ENCODE results near the gene RERE.
"Not testable (repeated sequence)": the region's sequence is repeated elsewhere in the genome, so short reads cannot be mapped to it uniquely, and the experiment has no call there.

RERE gene

DNA sequence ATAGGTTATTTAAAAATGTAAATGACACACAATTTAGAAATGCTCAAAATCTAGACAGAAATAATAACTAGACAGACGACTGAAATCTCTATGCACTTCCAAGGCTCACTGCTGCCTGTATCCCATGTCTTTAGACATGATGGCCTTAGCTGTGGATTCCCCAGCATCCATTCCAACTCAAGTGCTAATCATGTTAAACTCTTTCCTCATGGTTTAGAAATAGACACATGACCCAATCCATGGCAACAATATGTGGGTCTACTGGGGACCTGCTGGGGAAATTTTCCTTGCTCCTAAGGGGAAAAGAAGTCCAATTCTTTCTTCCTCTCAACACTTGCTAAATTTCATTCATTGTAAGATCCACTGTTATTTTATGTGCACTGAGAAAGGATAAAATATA is 311.0 kb downstream of the RERE start:
- DNase-seq: no peak

DNA sequence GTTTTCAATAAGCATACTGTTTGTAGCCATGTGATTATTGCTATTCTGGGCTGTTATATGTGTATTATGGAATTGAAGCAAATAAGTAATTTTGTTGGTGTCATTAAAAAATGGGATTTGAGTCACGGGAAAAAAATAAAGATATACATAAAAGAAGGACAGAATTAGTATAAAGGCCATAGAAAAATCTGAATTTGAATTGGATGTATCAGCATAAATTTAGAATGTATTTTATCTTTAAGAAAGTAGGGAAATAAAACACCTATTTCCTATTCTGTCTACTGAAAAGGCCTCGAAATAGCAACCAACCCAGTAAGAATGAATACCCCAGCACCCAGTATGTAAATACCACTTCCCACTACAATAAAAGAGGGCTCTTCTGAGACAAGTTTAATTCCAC is 313.6 kb downstream of the RERE start:
- no peak for DNase-seq

GRCh38 chr1:8502949-8503348 is 314.5 kb downstream of the RERE start:
- DNase-seq: not testable (repeated sequence)

DNA sequence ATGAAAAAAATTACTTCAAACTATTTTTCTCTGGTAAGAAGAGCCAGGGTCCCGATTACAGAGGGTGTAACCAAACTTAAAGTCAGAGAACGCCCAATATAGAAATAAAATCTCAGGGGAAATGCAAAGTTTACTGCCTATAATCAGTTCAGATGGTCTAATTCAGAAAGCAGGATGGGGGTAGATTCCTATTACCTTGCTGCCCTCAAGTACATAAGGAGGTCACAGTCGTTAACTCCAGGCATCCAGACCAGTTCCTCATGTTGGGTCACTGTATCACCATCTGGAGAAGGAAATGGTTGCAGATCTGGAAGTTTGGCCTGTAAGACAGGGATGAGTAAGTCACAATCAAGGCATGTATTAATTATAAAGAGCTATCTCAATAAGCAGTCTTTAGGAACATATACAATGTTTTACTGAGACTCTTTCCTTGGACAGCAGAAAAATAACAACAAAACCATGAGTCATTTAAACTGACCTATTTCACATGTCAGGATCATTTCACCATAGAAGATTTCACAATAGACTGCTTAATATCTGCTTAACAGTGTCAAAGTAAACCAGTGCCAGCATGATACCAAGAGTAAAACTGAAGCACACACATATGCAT is 320.1 kb downstream of the RERE start:
- peak; percentile 34 to 82 (median 67) for DNase-seq

- no peak for DNase-seq
Measured at GRCh38 chr1:8496473-8496872, 321.0 kb downstream of the RERE start.

- no peak for DNase-seq
Measured at GRCh38 chr1:8495928-8496401, 321.5 kb downstream of the RERE start.

DNA sequence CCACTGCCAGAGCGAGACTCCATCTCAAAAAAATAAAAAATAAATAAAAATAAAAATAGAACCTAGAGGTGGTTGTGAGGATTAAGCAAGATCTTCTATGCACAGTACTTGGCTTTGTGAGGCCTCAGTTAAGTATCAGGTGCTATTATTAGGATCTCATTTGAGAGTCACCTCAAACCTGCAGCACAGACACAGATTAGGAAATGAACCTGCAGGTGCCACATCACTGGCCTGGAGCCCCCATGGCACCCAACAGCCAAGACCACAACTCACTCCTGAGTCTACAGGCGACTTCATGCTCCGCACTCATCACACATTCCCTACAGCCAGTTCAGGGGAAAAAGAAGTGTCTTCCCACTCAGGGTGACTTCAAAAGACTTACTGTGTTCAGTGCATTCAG is 322.8 kb downstream of the RERE start:
- DNase-seq: no peak

DNA sequence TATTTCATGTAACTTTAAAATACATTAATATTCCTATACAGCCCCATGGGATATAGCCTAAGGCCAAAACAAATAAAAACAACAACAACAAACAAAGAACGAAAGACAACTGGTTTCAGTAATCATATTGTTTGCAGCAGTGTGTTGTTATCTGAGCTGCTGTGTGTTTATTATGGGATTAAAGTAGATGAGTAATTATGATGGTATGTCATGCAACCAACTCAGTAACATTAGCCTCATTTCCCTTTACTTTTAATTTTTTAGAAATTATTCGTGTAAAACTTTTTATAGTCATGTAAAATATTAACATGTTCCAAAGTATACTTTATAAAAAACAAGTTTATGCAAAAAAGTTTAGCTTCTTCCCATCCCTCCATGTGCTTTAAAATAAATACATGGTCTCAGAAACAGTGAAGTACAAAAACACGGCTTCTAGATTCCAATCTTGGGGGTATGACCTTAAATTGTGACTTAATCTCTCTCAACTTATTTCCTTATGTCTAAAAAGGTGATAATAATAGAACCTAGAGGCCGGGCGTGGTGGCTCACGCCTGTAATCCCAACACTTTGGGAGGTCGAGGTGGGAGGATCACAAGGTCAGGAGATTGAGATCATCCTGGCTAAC is 323.4 kb downstream of the RERE start:
- DNase-seq: no peak

DNA sequence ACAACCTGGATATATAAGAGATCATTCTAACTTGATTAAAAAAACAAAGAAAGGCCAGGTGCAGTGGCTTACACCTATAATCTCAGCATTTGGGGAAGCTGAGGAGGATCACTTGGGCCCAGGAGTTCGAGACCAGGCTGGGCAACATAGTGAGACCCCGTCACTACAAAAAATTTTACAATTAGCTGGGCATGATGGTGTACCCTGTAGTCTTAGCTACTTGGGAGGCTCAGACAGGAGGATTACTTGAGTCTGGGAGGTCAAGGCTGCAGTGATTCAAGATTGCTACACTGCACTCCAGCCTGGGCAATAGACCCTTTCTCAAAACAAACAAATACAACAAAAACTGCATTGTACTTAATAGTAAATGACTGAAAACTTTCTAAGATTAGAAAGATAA is 330.2 kb downstream of the RERE start:
- DNase-seq: no peak

GRCh38 chr1:8486047-8486446 is 331.4 kb downstream of the RERE start:
- DNase-seq: no peak

DNA sequence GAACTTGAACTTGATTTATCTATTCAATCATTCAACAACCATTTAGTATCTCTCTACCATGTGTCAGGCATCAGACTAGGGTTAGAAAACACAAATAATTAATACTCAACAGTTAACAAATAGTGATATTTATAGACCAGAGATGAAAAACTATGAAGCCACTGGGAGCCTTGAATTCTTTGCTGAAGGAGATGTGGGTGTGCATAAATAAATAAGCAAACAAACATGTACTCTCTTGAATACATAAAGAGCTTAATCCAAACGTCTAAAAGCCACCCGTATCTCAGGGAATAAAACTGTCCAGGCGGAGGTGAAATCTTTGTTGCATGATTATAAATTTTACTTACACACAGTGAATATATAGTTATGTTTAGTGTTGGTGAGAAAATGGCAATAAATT is 333.9 kb downstream of the RERE start:
- DNase-seq: no peak

DNA sequence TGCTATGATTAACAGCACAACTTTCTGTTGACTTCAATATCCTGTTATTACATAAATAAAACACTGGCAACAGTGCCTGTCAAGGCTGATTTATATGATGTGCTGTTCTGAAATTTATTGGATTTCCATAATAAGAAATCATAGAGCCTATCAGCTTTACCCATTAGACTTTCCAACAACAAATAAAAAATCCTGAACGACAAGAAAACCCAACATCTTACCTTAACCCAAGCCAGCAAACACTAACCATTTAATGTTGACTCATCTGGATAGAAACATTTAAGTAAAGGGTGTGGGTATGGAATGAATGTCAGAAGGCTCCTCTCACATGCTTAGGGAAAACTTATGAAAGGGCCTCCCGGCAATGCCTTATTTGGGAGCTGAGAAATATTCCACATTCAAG is 334.5 kb downstream of the RERE start:
- DNase-seq: no peak

DNA sequence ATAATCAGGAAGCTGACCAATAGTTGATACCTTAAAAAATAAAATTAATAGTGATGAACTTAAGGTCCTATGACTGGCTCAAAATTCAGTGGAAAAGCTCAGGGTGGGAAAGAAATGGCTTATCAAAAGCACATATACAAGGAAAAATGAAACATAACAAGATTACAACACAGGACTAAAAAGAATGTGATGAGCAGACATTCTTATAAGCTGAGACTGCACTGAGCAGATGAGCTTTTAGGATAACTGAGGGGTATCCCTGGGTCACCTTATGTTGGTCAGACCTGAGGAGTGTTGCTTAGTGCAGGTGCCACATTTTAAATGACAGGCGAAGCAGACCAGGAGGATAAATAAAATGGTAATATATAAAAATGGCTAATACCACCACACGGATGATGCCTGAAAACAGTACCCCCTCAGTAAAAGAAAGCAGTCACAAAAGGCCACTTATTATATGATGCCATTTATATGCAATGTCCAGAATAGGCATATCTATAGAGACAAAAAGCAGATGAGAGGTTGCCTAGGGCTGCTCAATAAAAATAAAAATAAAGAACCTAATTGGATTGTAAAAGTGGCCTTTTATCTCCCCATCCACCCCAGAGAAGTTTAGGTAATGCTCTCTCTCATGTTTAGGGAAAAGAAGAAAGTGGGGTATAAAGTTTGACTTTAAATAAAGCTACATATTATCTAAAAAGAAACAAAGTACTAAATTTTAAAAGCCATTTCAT is 335.6 kb downstream of the RERE start:
- no peak for DNase-seq

- no peak for DNase-seq
Measured at GRCh38 chr1:8478566-8478965, 338.9 kb downstream of the RERE start.

DNA sequence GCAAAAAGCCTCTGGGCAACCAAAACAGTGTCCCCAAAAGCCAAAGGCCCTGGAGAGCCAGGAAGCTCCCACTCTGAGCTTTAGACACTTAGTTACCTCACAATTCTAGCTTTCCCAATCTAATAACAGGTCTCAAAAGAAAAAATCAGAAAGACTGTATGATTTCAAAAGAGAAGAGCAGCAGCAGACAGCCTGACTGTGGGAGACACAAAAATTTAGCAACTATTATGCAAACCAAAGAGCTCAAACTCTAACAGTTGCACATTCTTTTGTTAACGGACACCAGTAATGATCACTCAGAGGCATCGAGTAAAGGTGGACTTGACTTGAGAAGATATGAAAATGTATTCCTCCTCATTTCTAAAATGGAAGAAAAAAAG is 339.5 kb downstream of the RERE start:
- DNase-seq: no peak

GRCh38 chr1:8477166-8477982 is 340.1 kb downstream of the RERE start:
- DNase-seq: no peak

DNA sequence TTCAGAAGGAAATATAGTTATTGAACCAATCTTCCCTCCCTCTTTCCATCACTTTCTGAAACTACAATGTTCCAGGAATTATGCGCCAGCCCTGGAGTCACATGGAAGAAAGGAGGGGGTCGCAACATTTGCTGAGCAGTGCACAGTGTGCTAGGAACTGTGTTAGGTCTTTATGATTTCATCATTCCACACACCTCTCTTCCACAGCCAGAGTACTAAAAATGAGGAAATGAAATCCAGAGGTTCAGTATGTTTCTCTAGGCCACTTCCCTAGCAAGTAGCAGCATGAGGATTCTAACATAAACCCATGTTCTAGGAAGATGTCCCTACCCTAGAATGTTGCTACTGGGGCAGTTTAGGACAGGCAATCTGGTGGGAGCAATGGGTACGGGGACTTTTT is 341.4 kb downstream of the RERE start:
- peak; percentile 40 to 74 (median 58) for DNase-seq

GRCh38 chr1:8474369-8474768 is 343.1 kb downstream of the RERE start:
- DNase-seq: no peak

GRCh38 chr1:8473891-8474300 is 343.5 kb downstream of the RERE start:
- no peak for DNase-seq

GRCh38 chr1:8473121-8473875 is 344.1 kb downstream of the RERE start:
- DNase-seq: no peak

- no peak for DNase-seq
Measured at GRCh38 chr1:8472668-8473067, 344.8 kb downstream of the RERE start.

DNA sequence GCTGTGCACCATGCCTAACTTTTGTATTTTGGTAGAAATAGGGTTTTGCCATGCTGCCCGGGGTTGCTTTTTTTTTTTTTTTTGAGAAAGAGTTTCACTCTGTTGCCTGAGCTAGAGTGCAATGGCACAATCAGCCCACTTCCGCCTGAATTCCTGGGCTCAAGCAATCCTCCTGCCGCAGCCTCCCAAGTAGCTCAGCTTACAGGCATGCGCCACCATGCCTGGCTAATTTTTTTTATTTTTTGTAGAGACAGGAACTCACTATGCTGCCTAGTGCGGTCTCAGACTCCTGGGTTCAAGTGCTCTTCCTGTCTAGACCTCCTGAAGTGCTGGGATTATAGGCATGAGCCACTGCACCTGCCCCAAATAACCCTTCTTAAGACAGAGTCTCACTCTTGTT is 346.0 kb downstream of the RERE start:
- no peak for DNase-seq
